Keratinocyte (primary cell): ENCODE measurements around the gene PIAS1. TPM values are rescaled to one million over a fixed set of nuclear protein-coding genes. Genes with fewer than 3 reads are reported as not detected.

Experiments used
- DNase-seq: peaks from one replicate; pipeline ENCODE4 v3.0.0-alpha.2; 2011; ENCODE audit warnings: low read depth, missing footprints, low spot score
- FAIRE-seq: peaks from 2 replicates; lab custom pipeline; 2011; peaks lifted over from hg19 to GRCh38; lab: Jason Lieb, UNC
- H2AFZ ChIP-seq: 2 replicates; pipeline ENCODE4 v1.6.0; 2012; ENCODE audit warnings: low read length, control low read depth, inconsistent platforms; ENCODE audit not compliant: control insufficient read depth
- H3K27ac ChIP-seq: 2 replicates; pipeline ENCODE4 v1.5.1; 2011; ENCODE audit warnings: low read length; ENCODE audit not compliant: control insufficient read depth, insufficient read depth
- H3K27me3 ChIP-seq: 3 replicates; pipeline ENCODE4 v1.6.0; 2011; ENCODE audit warnings: low read length; ENCODE audit not compliant: control insufficient read depth, insufficient read depth; ENCODE audit errors: extremely low read depth
- H3K36me3 ChIP-seq, 2 experiments: 2 replicates in 1 of 2; 3 replicates in 1 of 2; pipeline ENCODE4 v1.5.1; 2011; ENCODE audit warnings: low read length in 2 of 2, mild to moderate bottlenecking in 1 of 2; ENCODE audit not compliant: control insufficient read depth in 2 of 2, insufficient read depth in 2 of 2; ENCODE audit errors: extremely low read depth in 1 of 2
- H3K4me1 ChIP-seq: 3 replicates; pipeline ENCODE4 v1.5.1; 2011; ENCODE audit warnings: low read length; ENCODE audit not compliant: control insufficient read depth, insufficient read depth; ENCODE audit errors: extremely low read depth
- H3K4me2 ChIP-seq: 3 replicates; pipeline ENCODE4 v1.6.0; 2011; ENCODE audit warnings: low read depth, low read length; ENCODE audit not compliant: control insufficient read depth, insufficient read depth; ENCODE audit errors: extremely low read depth
- H3K4me3 ChIP-seq, 3 experiments: fragments of 200-600 bp in 1 of 3; sonication (generic) in 1 of 3; 2 replicates in 2 of 3; 3 replicates in 1 of 3; pipeline ENCODE4 v1.5.1; 2011 to 2016; ENCODE audit warnings: low read length in 3 of 3, mild to moderate bottlenecking in 3 of 3, control low read depth in 2 of 3, inconsistent platforms in 1 of 3, low read depth in 1 of 3, mixed read lengths in 1 of 3, mixed run types in 1 of 3, moderate library complexity in 1 of 3; ENCODE audit not compliant: control insufficient read depth in 2 of 3, insufficient read depth in 2 of 3; ENCODE audit errors: extremely low read depth in 1 of 3
- H3K79me2 ChIP-seq: 2 replicates; pipeline ENCODE4 v1.6.0; 2012; ENCODE audit warnings: low read length; ENCODE audit not compliant: control insufficient read depth, insufficient read depth
- H3K9ac ChIP-seq: 3 replicates; pipeline ENCODE4 v1.6.0; 2011; ENCODE audit warnings: low read length; ENCODE audit not compliant: control insufficient read depth, insufficient read depth; ENCODE audit errors: extremely low read depth
- H3K9me1 ChIP-seq: 3 replicates; pipeline ENCODE4 v1.6.0; 2011; ENCODE audit warnings: low read length; ENCODE audit not compliant: control insufficient read depth, insufficient read depth; ENCODE audit errors: extremely low read depth
- H3K9me3 ChIP-seq: 2 replicates; pipeline ENCODE4 v1.5.1; 2012; ENCODE audit warnings: low read depth, low read length; ENCODE audit not compliant: control insufficient read depth
- H4K20me1 ChIP-seq: 3 replicates; pipeline ENCODE4 v1.6.0; 2011; ENCODE audit warnings: low read length; ENCODE audit not compliant: control insufficient read depth, insufficient read depth; ENCODE audit errors: extremely low read depth
- EZH2 ChIP-seq: IDR thresholded peaks from one replicate; pipeline ENCODE4 v1.6.1; 2012; ENCODE audit warnings: inconsistent platforms, mild to moderate bottlenecking, low read length, moderate library complexity
- dilution Hi-C: fragments of 300-500 bp; cut with MboI; formaldehyde crosslinking; loops from one replicate; pipeline ENCODE4 v1.7.0; 2020; ENCODE audit warnings: low sequenced_read_pairs; ENCODE audit not compliant: extremely low pct_ligation_motif_present
- polyA plus RNA-seq, 5 experiments: library from polyadenylated mRNA; depleted of rRNA in 3 of 5; stranded (reverse) in 3 of 5; stranded (forward) in 1 of 5; unstranded in 1 of 5; fragments of >200 nt; gene quantifications; 1 replicate in 1 of 5; 2 replicates in 3 of 5; 3 replicates in 1 of 5; pipeline versions ENCODE4 v1.2.1 to v1.2.3, GENCODE V29; 2011 to 2012; ENCODE audit warnings: missing spikeins in 2 of 5, low read depth in 1 of 5, low replicate concordance in 1 of 5
- TF ChIP-seq, protein P1 (sequence below), 3 experiments: IDR thresholded peaks in 1 of 3; conservative IDR thresholded peaks in 1 of 3; optimal IDR thresholded peaks in 1 of 3; 2 replicates in 2 of 3; 3 replicates in 1 of 3; pipeline versions ENCODE3 to v1.5.1; 2011; ENCODE audit warnings: low read length in 3 of 3, mild to moderate bottlenecking in 3 of 3, moderate library complexity in 2 of 3, control low read depth in 1 of 3, inconsistent platforms in 1 of 3; ENCODE audit not compliant: insufficient read depth in 2 of 3; ENCODE audit errors: extremely low read depth in 1 of 3

Gene PIAS1
- polyA plus RNA-seq, 1 donor (not counting 4 experiments of a cell fraction or from before 2014, with no cell fraction given) = 58.2 TPM

GRCh38 chr15:68025835-68026424 lies 28.2 kb upstream of the PIAS1 start:
- no peak for DNase-seq
- Histone ChIP-seq H3K79me2 (no peaks in the 10 kb centered on the region), H3K9ac (no peak overlapping the region), H3K36me3 (no peaks in the 10 kb centered on the region), H3K9me1 (no peaks in the 10 kb centered on the region), H3K27ac (no peak overlapping the region), H3K4me2 (no peak overlapping the region), H3K9me3 (no peaks in the 10 kb centered on the region), H3K4me1 (no peaks in the 10 kb centered on the region), H4K20me1 (no peaks in the 10 kb centered on the region), H2AFZ (no peak overlapping the region), H3K27me3 (no peaks in the 10 kb centered on the region), H3K4me3 (no peak overlapping the region)
- dilution Hi-C loops = no loop called here
- FAIRE-seq = no peak
- no peak for TF ChIP-seq EZH2
- TF ChIP-seq, protein P1, sequence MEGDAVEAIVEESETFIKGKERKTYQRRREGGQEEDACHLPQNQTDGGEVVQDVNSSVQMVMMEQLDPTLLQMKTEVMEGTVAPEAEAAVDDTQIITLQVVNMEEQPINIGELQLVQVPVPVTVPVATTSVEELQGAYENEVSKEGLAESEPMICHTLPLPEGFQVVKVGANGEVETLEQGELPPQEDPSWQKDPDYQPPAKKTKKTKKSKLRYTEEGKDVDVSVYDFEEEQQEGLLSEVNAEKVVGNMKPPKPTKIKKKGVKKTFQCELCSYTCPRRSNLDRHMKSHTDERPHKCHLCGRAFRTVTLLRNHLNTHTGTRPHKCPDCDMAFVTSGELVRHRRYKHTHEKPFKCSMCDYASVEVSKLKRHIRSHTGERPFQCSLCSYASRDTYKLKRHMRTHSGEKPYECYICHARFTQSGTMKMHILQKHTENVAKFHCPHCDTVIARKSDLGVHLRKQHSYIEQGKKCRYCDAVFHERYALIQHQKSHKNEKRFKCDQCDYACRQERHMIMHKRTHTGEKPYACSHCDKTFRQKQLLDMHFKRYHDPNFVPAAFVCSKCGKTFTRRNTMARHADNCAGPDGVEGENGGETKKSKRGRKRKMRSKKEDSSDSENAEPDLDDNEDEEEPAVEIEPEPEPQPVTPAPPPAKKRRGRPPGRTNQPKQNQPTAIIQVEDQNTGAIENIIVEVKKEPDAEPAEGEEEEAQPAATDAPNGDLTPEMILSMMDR (optimal IDR thresholded peaks at IDR 0.05 in 1 of 3, IDR thresholded peaks at IDR 0.05 in 1 of 3, conservative IDR thresholded peaks at IDR 0.05 in 1 of 3; ENCODE audit: extremely low read depth in 1 of 3, insufficient read depth in 2 of 3, low read length in 3 of 3) = no peak

- DNase-seq (no peak), FAIRE-seq (no peak)
- H3K4me1 ChIP-seq = no peaks in the 10 kb centered on the region
- H3K27me3 ChIP-seq = no peaks in the 10 kb centered on the region
- no peaks in the 10 kb centered on the region for H3K79me2 ChIP-seq
- H2AFZ ChIP-seq = no peak overlapping the region
- no peak overlapping the region for H3K27ac ChIP-seq
- H3K36me3 ChIP-seq = no peaks in the 10 kb centered on the region
- H4K20me1 ChIP-seq = no peaks in the 10 kb centered on the region
- no peak overlapping the region for H3K4me2 ChIP-seq
- no peak overlapping the region for H3K9ac ChIP-seq
- H3K9me1 ChIP-seq = no peaks in the 10 kb centered on the region
- dilution Hi-C loops = no loop called here
- H3K9me3 ChIP-seq = no peaks in the 10 kb centered on the region
- no peak overlapping the region for H3K4me3 ChIP-seq
- TF ChIP-seq EZH2 = no peak
- TF ChIP-seq, protein P1 (optimal IDR thresholded peaks at IDR 0.05 in 1 of 3, IDR thresholded peaks at IDR 0.05 in 1 of 3, conservative IDR thresholded peaks at IDR 0.05 in 1 of 3; ENCODE audit: extremely low read depth in 1 of 3, insufficient read depth in 2 of 3, low read length in 3 of 3) = no peak
These were observed 26.7 kb upstream of the PIAS1 start for GRCh38 chr15:68027388-68027787.
